Fibroblast of gingiva (primary cell): ENCODE results near the gene EMP3.
"Not testable (repeated sequence)": the region's sequence is repeated elsewhere in the genome, so short reads cannot be mapped to it uniquely, and the experiment has no call there.

Experiments used
- DNase-seq: peaks from one replicate; pipeline ENCODE4 v3.0.0-alpha.2; 2011; ENCODE audit warnings: low read depth

Gene EMP3

GRCh38 chr19:48348045-48348444, 22.7 kb downstream of the EMP3 start:
- no peak for DNase-seq

GRCh38 chr19:48348737-48349136, 23.4 kb downstream of the EMP3 start:
- DNase-seq = no peak

GRCh38 chr19:48350856-48351255, 25.5 kb downstream of the EMP3 start:
- no peak for DNase-seq

GRCh38 chr19:48351341-48351752, 26.0 kb downstream of the EMP3 start:
- DNase-seq = peak; percentile 30

GRCh38 chr19:48353677-48354076, 28.3 kb downstream of the EMP3 start:
- DNase-seq = no peak

GRCh38 chr19:48354332-48354992, 29.1 kb downstream of the EMP3 start:
- no peak for DNase-seq

- DNase-seq = no peak
Measured at GRCh38 chr19:48355365-48355954, 30.1 kb downstream of the EMP3 start.

- no peak for DNase-seq
Measured at GRCh38 chr19:48359123-48359522, 33.8 kb downstream of the EMP3 start.

GRCh38 chr19:48361912-48362311, 36.6 kb downstream of the EMP3 start:
- DNase-seq = no peak

- DNase-seq = peak; percentile 91
Measured at GRCh38 chr19:48362716-48363499, 37.6 kb downstream of the EMP3 start.

GRCh38 chr19:48363500-48363809, 38.1 kb downstream of the EMP3 start:
- DNase-seq = no peak

- DNase-seq = peak; percentile 100
Measured at GRCh38 chr19:48363810-48364597, 38.7 kb downstream of the EMP3 start, which contains the start of the genes SYNGR4 and TMEM143. SYNGR4 (plus strand) TSS chr19:48364367; CDS start chr19:48365843, 1,476 bp downstream. TMEM143 (minus strand) TSS chr19:48363940; CDS start chr19:48363920, 20 bp downstream.

- DNase-seq = no peak
Measured at GRCh38 chr19:48364598-48365348, 39.4 kb downstream of the EMP3 start.

- DNase-seq = no peak
Measured at GRCh38 chr19:48365602-48366001, 40.2 kb downstream of the EMP3 start.

GRCh38 chr19:48367855-48368254, 42.5 kb downstream of the EMP3 start:
- no peak for DNase-seq

- no peak for DNase-seq
Measured at GRCh38 chr19:48368936-48369335, 43.6 kb downstream of the EMP3 start.

- DNase-seq = no peak
Measured at GRCh38 chr19:48370955-48371354, 45.6 kb downstream of the EMP3 start.

- no peak for DNase-seq
Measured at GRCh38 chr19:48371367-48371766, 46.0 kb downstream of the EMP3 start.

GRCh38 chr19:48371771-48372170, 46.4 kb downstream of the EMP3 start:
- DNase-seq = not testable (repeated sequence)

GRCh38 chr19:48372904-48373303, 47.6 kb downstream of the EMP3 start:
- DNase-seq = no peak

GRCh38 chr19:48373567-48373966, 48.2 kb downstream of the EMP3 start:
- DNase-seq = no peak

- DNase-seq = no peak
Measured at GRCh38 chr19:48378194-48378570, 52.8 kb downstream of the EMP3 start.
